MCF 10A (cell line): ENCODE data around the gene COL20A1. TPM values are rescaled to one million over a fixed set of nuclear protein-coding genes. Genes with fewer than 3 reads are reported as not detected.

Source experiments
- BruUV-seq: library from RNA; stranded (reverse); fragments of 400-500 nt; replicated peaks from 2 replicates; lab custom pipeline; 2021; lab: Mats Ljungman, UMichigan
- CTCF ChIA-PET: fragments of 300-600 bp; sonication (Branson Sonifier 250); formaldehyde crosslinking; extraction: SDS; loops from one replicate; lab custom pipeline; 2021; ENCODE audit warnings: antibody characterized with exemption, inconsistent platforms; lab: Yijun Ruan, JAX
- POLR2A ChIA-PET: fragments of 300-600, 350-650 bp; sonication (Branson Sonifier 250); formaldehyde crosslinking; extraction: SDS; loops from one replicate; lab custom pipeline; 2020; ENCODE audit warnings: antibody characterized with exemption, inconsistent platforms; lab: Yijun Ruan, JAX
- DNase-seq: peaks from one replicate; pipeline ENCODE4 v3.0.0-alpha.2; 2018; ENCODE audit not compliant: unreplicated experiment
- H3K27ac Mint-ChIP-seq: one replicate; pipeline ENCODE4 v1.8.0; 2022; ENCODE audit warnings: mild to moderate bottlenecking, low read depth, mixed read lengths; ENCODE audit not compliant: unreplicated experiment
- H3K27me3 Mint-ChIP-seq: one replicate; pipeline ENCODE4 v1.8.0; 2022; ENCODE audit warnings: mixed read lengths; ENCODE audit not compliant: insufficient read depth, unreplicated experiment
- H3K36me3 Mint-ChIP-seq: one replicate; pipeline ENCODE4 v1.8.0; 2022; ENCODE audit warnings: mild to moderate bottlenecking, moderate library complexity, mixed read lengths; ENCODE audit not compliant: insufficient read depth, unreplicated experiment
- H3K4me1 Mint-ChIP-seq: one replicate; pipeline ENCODE4 v1.8.0; 2022; ENCODE audit warnings: mixed read lengths; ENCODE audit not compliant: insufficient read depth, unreplicated experiment
- H3K4me3 Mint-ChIP-seq: one replicate; pipeline ENCODE4 v1.8.0; 2022; ENCODE audit warnings: mild to moderate bottlenecking, moderate library complexity, mixed read lengths; ENCODE audit not compliant: unreplicated experiment
- H3K9me3 Mint-ChIP-seq: one replicate; pipeline ENCODE4 v1.8.0; 2022; ENCODE audit warnings: mixed read lengths; ENCODE audit not compliant: unreplicated experiment
- CTCF ChIP-seq: fragments of 200-600 bp; IDR thresholded peaks from one replicate; pipeline ENCODE4 v1.8.0; 2022; ENCODE audit warnings: antibody characterized with exemption, mild to moderate bottlenecking; ENCODE audit not compliant: unreplicated experiment
- intact Hi-C: fragments of 100-400 bp; cut with micrococcal nuclease; formaldehyde crosslinking; loops from 2 replicates; pipeline ENCODE4 v1.14.1; 2022
- total RNA-seq: library from RNA; stranded (reverse); gene quantifications from 2 replicates; pipeline ENCODE4 v1.2.3, GENCODE V29; 2022

The COL20A1 gene
- total RNA-seq, 1 experiment from 2014 or later, result 0.14 TPM

DNA sequence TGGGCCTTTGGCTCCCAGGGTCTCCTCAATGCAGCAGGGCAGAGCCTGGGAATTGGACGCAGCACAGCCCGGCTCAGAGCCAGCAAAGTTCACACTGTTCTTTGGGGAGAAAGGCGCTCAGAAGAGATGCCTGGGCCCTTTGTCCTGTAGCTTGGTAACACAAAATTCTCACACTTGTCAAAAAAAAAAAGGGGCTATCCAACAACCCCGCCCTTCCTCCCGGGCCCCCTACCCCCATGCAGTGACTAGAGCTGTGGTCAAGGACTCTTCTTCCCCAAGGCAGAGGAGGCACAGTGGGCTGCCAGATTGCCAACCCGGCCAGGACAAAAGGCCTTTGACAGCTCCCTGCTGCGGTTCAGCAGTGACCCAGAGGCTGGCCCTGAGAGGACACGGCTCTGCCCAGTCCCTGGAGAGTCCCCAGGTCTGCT lies 40.7 kb upstream of the COL20A1 start:
- TF ChIP-seq CTCF, result no peak
- intact Hi-C loops, result no loop called here
- no peaks in the 10 kb centered on the region for H3K36me3 Mint-ChIP-seq
- H3K27ac Mint-ChIP-seq, result no peak overlapping the region
- no TSS peak for BruUV-seq
- POLR2A ChIA-PET, result no interaction called here
- peaks cover 6% of the 10 kb centered on the region for H3K9me3 Mint-ChIP-seq
- peaks cover 26% of the 10 kb centered on the region for H3K4me1 Mint-ChIP-seq
- no peak overlapping the region for H3K4me3 Mint-ChIP-seq
- DNase-seq, result no peak
- CTCF ChIA-PET, result interaction anchor here (0.5 to 7.1 kb wide), 4 partner anchors 11 to 573 kb away, joined by 3 to 45 read pairs (median 4); no protein-coding TSS in a partner anchor
- H3K27me3 Mint-ChIP-seq, result peaks cover 30% of the 10 kb centered on the region

GRCh38 chr20:63253065-63253437 lies 39.9 kb upstream of the COL20A1 start:
- ChIA-PET CTCF (interaction anchor here (0.7 to 7.1 kb wide), 4 partner anchors 12 to 1683 kb away, joined by 3 to 45 read pairs (median 4); partner anchors contain the start of gene COL20A1), POLR2A (interaction anchor here (0.6 kb wide), 1 partner anchor 20 kb away, joined by 3 read pairs; the partner anchor contains the start of gene ARFGAP1)
- Mint-ChIP-seq H3K27ac (no peak overlapping the region), H3K36me3 (no peaks in the 10 kb centered on the region), H3K4me3 (no peak overlapping the region), H3K27me3 (peaks cover 38% of the 10 kb centered on the region), H3K9me3 (peaks cover 7% of the 10 kb centered on the region), H3K4me1 (peaks cover 27% of the 10 kb centered on the region)
- no peak for DNase-seq
- intact Hi-C loops, result no loop called here
- BruUV-seq, result no TSS peak
- no peak for TF ChIP-seq CTCF

DNA sequence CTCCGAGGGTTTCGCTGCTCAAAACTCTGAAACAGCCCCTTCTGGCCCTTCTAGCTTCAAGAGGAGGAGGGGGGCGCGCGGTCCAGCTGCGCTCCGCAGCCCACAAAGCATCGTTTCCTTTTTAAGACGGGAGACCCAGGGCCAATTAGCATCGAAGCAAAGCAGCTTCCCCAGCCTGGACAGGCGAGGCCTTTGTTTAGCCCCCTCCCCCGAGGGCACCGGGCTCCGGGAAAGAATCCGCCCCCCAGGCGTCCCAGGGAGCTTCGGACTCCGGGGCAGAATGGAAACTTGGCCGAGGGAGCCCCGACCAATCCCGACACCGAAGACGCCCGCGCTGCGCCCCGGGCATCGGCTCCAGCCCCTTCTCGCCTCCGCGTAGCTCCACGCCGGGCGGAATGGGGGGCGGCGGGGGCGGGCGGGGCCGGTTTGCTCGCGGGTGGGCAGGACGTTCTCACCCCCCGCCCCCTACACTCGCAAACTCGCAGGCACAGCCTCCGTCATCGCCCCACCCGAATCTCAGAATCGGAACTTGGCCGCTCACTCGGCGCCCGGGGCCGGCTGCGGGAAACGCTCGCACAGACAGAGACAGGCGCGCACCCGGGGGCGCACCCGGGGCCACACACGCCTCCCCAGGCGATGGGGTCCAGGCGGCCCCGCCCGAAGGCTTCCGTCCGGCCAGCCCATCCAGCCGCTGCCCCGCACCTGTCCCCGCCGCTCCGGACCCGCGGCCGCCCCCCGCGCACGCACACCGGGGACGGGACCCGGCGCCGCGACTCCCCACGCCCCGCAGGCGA lies 39.4 kb upstream of the COL20A1 start:
- DNase-seq, result no peak
- Mint-ChIP-seq H3K4me3 (no peak overlapping the region), H3K36me3 (no peaks in the 10 kb centered on the region), H3K4me1 (peaks cover 27% of the 10 kb centered on the region), H3K27me3 (peaks cover 39% of the 10 kb centered on the region), H3K9me3 (peaks cover 7% of the 10 kb centered on the region), H3K27ac (no peak overlapping the region)
- no TSS peak for BruUV-seq
- intact Hi-C loops, result no loop called here
- no peak for TF ChIP-seq CTCF
- CTCF ChIA-PET, result interaction anchor here (0.7 to 7.1 kb wide), 4 partner anchors 13 to 1683 kb away, joined by 3 to 45 read pairs (median 4); partner anchors contain the start of gene COL20A1
- POLR2A ChIA-PET, result interaction anchor here (0.6 kb wide), 2 partner anchors 19 to 727 kb away, joined by 3 read pairs; partner anchors contain the start of gene ARFGAP1

- POLR2A ChIA-PET, result interaction anchor here (0.6 kb wide), 2 partner anchors 25 to 726 kb away, joined by 3 read pairs; no protein-coding TSS in a partner anchor
- H3K9me3 Mint-ChIP-seq, result peaks cover 7% of the 10 kb centered on the region
- no peak for TF ChIP-seq CTCF
- no peaks in the 10 kb centered on the region for H3K36me3 Mint-ChIP-seq
- H3K4me1 Mint-ChIP-seq, result peaks cover 27% of the 10 kb centered on the region
- CTCF ChIA-PET, result interaction anchor here (7.1 kb wide), 1 partner anchor 30 kb away, joined by 45 read pairs; no protein-coding TSS in a partner anchor
- peaks cover 39% of the 10 kb centered on the region for H3K27me3 Mint-ChIP-seq
- no TSS peak for BruUV-seq
- H3K4me3 Mint-ChIP-seq, result no peak within 1 kb of the TSS
- intact Hi-C loops, result no loop called here
- peak within 1 kb of the TSS; percentile 89 for H3K27ac Mint-ChIP-seq
- DNase-seq, result no peak
Observed at GRCh38 chr20:63254232-63254605, 38.8 kb upstream of the COL20A1 start, which contains the start of gene NKAIN4. Gene NKAIN4 (minus strand): TSS chr20:63254463. CDS start chr20:63254450, 13 bp downstream.
